ENCODE results near the gene CHRM1.

DNA sequence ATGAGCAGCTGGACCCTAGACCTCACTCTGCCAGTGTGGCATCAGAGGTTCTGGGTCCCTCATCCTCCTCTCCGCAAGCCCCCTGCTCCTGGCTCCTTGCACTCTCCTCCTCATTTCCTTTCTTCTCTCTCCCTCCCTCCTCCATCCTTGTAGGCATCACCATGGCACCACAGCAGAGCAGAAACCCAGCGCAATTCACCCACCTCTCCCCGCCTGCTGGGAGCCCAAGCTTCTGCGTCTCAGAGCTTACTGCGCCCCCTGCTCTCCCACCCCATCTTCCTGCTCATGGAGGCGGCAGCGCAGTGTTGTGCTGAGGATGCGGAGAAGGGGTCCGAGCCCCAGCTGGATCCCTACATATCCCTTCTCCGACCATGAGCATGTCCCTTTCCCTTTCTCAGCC lies 1.7 kb downstream of the CHRM1 start:
- TF ChIP-seq CTCF (IDR thresholded peaks at IDR 0.05; ENCODE audit: borderline replicate concordance, extremely low read depth, low read length, poor library complexity, severe bottlenecking) = no peak
- TF ChIP-seq EZH2 (IDR thresholded peaks at IDR 0.05; ENCODE audit: borderline replicate concordance, low read depth, low read length, severe bottlenecking) = no peak

Measured in DND-41 (cell line).